Prostate gland (tissue), 2 donors: ENCODE measurements around the gene DTWD2. TPM values are rescaled to one million over a fixed set of nuclear protein-coding genes. Genes with fewer than 3 reads are reported as not detected.

Experiments used
- DNase-seq: peaks from one replicate; pipeline ENCODE4 v3.0.0-alpha.2; 2019; ENCODE audit warnings: low spot score
- H3K27ac ChIP-seq, 2 donors: fragments of 200-600 bp; sonication (generic); 2 replicates each; pipeline ENCODE4 v1.5.1; 2017 to 2019
- H3K27me3 ChIP-seq: fragments of 200-600 bp; sonication (generic); replicated peaks from 2 replicates; pipeline ENCODE4 v1.5.1; 2019; ENCODE audit not compliant: insufficient read depth
- H3K36me3 ChIP-seq, 2 donors: fragments of 200-600 bp; sonication (generic); 1 replicate in 1 of 2; 2 replicates in 1 of 2; pipeline versions ENCODE4 v1.5.1 to v1.8.1; 2017 to 2019
- H3K4me1 ChIP-seq: fragments of 200-600 bp; sonication (generic); replicated peaks from 2 replicates; pipeline ENCODE4 v1.5.1; 2019
- H3K4me3 ChIP-seq, 2 donors: fragments of 200-600 bp; sonication (generic); 2 replicates each; pipeline ENCODE4 v1.5.1; 2017 to 2019
- H3K9me3 ChIP-seq: fragments of 200-600 bp; sonication (generic); 2 replicates; pipeline ENCODE4 v1.5.1; 2017
- POLR2A ChIP-seq: fragments of 450-650 bp; IDR thresholded peaks from one replicate; pipeline ENCODE4 v1.6.1; 2016; ENCODE audit warnings: antibody characterized with exemption, mild to moderate bottlenecking
- POLR2AphosphoS5 ChIP-seq: sonication (generic); formaldehyde crosslinking; IDR thresholded peaks from one replicate; pipeline ENCODE4 v1.6.1; 2017; ENCODE audit warnings: antibody characterized with exemption
- WGBS: methylation state at CpG from one replicate; pipeline ENCODE4 v1.1.5; 2018; 5-methylcytosine and 5-hydroxymethylcytosine counted together
- intact Hi-C: fragments of 100-400 bp; cut with DNase I; formaldehyde crosslinking; loops from one replicate; pipeline ENCODE4 v1.14.2; 2022
- total RNA-seq, 2 donors: library from RNA; depleted of rRNA; stranded (reverse); fragments of >200 nt; gene quantifications; one replicate each; pipeline ENCODE4 v1.1.0, GENCODE V29; 2016
- TF ChIP-seq, protein P1 (sequence below), 4 experiments: fragments of 200-600 bp in 2 of 4; fragments of 450-650 bp in 2 of 4; sonication (generic) in 2 of 4; IDR thresholded peaks; 1 replicate in 3 of 4; 2 replicates in 1 of 4; pipeline ENCODE4 v1.5.1; 2016 to 2019; ENCODE audit warnings: antibody characterized with exemption in 4 of 4, mild to moderate bottlenecking in 2 of 4, moderate library complexity in 2 of 4

The DTWD2 gene
- total RNA-seq, 2 donors from 2014 or later: 13.4 to 15.5 TPM

GRCh38 chr5:118990582-118990981, 2.2 kb upstream of the DTWD2 start:
- intact Hi-C loops: no loop called here
- Histone ChIP-seq H3K27me3 (no peaks in the 10 kb centered on the region), H3K4me1 (no peaks in the 10 kb centered on the region), H3K36me3 (no peaks in the 10 kb centered on the region), H3K9me3 (no peaks in the 10 kb centered on the region), H3K27ac (no peak overlapping the region), H3K4me3 (no peak overlapping the region)
- TF ChIP-seq, protein P1, sequence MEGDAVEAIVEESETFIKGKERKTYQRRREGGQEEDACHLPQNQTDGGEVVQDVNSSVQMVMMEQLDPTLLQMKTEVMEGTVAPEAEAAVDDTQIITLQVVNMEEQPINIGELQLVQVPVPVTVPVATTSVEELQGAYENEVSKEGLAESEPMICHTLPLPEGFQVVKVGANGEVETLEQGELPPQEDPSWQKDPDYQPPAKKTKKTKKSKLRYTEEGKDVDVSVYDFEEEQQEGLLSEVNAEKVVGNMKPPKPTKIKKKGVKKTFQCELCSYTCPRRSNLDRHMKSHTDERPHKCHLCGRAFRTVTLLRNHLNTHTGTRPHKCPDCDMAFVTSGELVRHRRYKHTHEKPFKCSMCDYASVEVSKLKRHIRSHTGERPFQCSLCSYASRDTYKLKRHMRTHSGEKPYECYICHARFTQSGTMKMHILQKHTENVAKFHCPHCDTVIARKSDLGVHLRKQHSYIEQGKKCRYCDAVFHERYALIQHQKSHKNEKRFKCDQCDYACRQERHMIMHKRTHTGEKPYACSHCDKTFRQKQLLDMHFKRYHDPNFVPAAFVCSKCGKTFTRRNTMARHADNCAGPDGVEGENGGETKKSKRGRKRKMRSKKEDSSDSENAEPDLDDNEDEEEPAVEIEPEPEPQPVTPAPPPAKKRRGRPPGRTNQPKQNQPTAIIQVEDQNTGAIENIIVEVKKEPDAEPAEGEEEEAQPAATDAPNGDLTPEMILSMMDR (IDR thresholded peaks at IDR 0.05): no peak
- TF ChIP-seq POLR2A: no peak
- no peak for TF ChIP-seq POLR2AphosphoS5
- 83% methylated on average over 1 of the region's 1 CpG for WGBS
- DNase-seq: no peak

DNA sequence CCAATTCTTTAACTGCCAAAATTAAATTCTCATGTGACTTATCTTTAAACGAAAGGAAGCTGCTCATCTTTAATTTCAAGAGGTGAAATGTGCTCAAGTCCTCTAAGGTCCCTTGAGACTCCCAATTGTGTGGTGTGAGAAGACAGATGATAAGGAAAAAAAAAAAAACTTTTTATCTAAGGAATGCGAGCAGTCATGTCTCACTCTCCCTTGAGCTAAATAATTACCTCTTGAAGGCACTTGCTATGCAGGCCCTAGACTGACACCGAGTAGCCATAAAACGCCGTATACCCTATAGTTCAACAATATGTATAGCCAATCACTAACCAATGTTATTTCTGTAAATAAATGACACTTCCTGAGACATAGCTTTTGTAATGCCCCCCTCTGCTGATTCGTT, 1.5 kb upstream of the DTWD2 start:
- H3K9me3 ChIP-seq: no peaks in the 10 kb centered on the region
- H3K4me3 ChIP-seq: no peak overlapping the region
- intact Hi-C loops: loop anchor here (2.0 to 5.0 kb wide), 3 partner anchors 81 to 347 kb away; partner anchors contain the start of gene DMXL1
- 85% methylated on average over 6 of the region's 6 CpGs for WGBS
- no peak overlapping the region for H3K27ac ChIP-seq
- no peak for TF ChIP-seq POLR2A
- TF ChIP-seq, protein P1 (IDR thresholded peaks at IDR 0.05): no peak
- no peaks in the 10 kb centered on the region for H3K4me1 ChIP-seq
- no peak for DNase-seq
- no peaks in the 10 kb centered on the region for H3K27me3 ChIP-seq
- no peaks in the 10 kb centered on the region for H3K36me3 ChIP-seq

DNA sequence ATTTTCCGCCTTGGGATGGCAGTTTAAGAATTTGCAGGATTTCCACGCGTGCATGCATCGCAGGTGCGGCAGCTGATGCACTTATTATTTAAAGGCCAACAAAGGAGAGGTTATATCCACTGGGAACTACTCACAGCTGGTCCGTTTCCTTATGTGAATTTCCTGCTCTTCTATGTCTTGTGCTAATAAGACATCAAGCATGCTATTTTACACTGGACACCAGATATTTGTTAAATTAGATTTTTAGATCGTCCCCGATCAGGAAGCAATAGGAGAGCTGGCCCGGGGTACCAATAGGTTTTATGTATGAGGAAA, 476 bp upstream of the DTWD2 start:
- H3K4me1 ChIP-seq: no peaks in the 10 kb centered on the region
- no peak for DNase-seq
- H3K9me3 ChIP-seq: no peaks in the 10 kb centered on the region
- H3K27ac ChIP-seq: peak overlapping the region; percentile 80 to 92
- TF ChIP-seq POLR2A (no peak), POLR2AphosphoS5 (no peak)
- TF ChIP-seq, protein P1 (IDR thresholded peaks at IDR 0.05): no peak
- H3K4me3 ChIP-seq: peak overlapping the region; percentile 45 to 60
- intact Hi-C loops: loop anchor here (1.0 to 5.0 kb wide), 4 partner anchors 82 to 423 kb away; partner anchors contain the start of gene DMXL1
- no peaks in the 10 kb centered on the region for H3K36me3 ChIP-seq
- no peaks in the 10 kb centered on the region for H3K27me3 ChIP-seq
- 26% methylated on average over 9 of the region's 9 CpGs for WGBS

DNA sequence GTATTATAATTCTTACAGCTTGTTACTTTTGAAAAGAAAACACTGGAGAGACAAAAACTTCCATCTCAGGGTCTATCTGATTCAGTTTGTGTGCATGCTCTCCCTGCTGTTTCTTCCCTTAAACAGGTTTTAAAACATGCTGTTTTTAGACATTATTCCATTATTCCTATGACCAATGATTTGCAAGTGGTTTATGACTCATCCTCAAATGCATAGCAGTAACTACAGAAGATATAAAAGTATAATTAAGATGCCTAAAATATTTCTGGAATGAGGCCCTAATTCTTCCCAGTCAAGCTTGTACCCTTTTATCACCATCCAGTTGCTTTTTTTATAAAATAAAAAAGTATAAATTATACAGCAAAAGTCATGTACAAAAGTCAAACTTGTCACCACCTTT, 3.7 kb downstream of the DTWD2 start:
- Histone ChIP-seq H3K36me3 (no peaks in the 10 kb centered on the region), H3K4me1 (no peaks in the 10 kb centered on the region), H3K27me3 (no peaks in the 10 kb centered on the region), H3K9me3 (no peaks in the 10 kb centered on the region), H3K4me3 (no peak overlapping the region), H3K27ac (no peak overlapping the region)
- no peak for DNase-seq
- intact Hi-C loops: loop anchor here (5.0 kb wide), 2 partner anchors 283 to 353 kb away; no protein-coding TSS in a partner anchor
- no peak for TF ChIP-seq POLR2A
- TF ChIP-seq POLR2AphosphoS5: no peak
- TF ChIP-seq, protein P1 (IDR thresholded peaks at IDR 0.05): no peak

DNA sequence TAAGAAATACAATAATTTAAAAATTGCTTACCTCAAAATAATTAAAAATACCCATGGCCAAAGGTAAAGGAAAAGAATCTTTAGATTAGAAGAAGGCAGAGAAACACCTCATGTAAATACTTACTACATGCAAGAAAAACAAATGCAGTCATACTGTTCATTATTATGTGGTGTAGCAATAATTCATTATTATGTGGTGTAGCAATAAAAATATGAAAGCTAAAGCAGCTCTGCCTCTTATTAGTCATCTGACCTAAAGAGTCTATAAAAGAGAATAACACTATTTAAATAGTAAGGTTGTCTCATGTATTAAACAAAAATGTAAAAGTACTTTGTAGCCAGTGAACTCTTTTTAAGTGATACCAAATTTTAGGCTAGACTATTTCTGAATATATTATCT, 6.6 kb downstream of the DTWD2 start:
- TF ChIP-seq, protein P1 (IDR thresholded peaks at IDR 0.05): no peak
- TF ChIP-seq POLR2A: no peak
- no peak for TF ChIP-seq POLR2AphosphoS5
- H3K27me3 ChIP-seq: no peaks in the 10 kb centered on the region
- H3K4me3 ChIP-seq: no peak overlapping the region
- H3K4me1 ChIP-seq: no peaks in the 10 kb centered on the region
- H3K36me3 ChIP-seq: no peaks in the 10 kb centered on the region
- no peak overlapping the region for H3K27ac ChIP-seq
- intact Hi-C loops: no loop called here
- H3K9me3 ChIP-seq: no peaks in the 10 kb centered on the region
- DNase-seq: no peak
